Measurements from ENCODE around the gene AGAP1. TPM values are rescaled to one million over a fixed set of nuclear protein-coding genes. Genes with fewer than 3 reads are reported as not detected.

The AGAP1 gene
- total RNA-seq, 4 donors from 2014 or later, result 7.2 to 19.6 (median 15.2) TPM

DNA sequence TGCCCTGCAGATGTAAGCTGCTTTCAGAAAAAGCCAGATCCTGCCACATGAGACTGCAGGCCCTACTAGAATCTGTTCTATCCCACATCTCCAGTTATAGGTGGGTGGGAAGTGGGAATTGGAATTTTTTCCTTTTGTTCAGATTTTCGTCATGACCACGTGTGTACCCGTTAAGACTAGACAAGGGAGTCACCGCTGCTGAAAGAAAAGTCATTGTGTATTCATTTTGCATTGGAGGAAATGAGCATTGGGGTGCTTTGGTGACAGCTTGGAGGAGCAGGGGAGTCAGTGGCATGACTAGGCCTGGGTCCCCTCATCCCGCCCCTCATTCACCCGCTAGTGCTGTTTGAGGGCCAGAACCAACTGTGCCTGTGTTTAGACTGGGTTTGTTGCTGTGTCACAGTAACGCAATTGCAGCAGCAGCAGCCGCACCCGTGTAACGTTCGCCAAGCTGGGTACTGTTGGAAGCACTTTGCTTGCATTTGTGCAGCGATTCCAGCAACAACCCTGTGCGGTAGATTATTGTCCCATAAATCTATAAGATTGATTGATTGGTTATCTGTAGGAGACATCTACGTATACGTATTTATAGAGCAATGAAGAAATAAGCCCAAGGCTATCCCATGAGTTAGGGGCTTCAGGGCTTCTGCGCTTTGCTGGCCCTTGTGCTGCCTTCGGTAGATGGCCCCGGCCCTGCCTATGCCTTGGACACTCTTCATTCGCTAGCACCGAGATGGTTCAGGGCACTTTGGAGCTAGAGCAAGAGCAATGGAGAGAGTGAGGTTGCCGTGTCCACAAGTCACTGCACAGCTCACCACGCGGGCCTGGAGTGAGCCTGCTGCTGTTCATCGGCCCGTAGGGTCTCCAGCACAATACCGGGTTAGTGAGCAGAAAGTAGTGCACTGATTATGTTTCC lies 194.9 kb downstream of the AGAP1 start:
- intact Hi-C loops (cut with DNase I), result no loop called here
- TF ChIP-seq CTCF (IDR thresholded peaks at IDR 0.05), result no peak
- TF ChIP-seq POLR2A (IDR thresholded peaks at IDR 0.05), result no peak
- H3K4me3 ChIP-seq, result no peak overlapping the region
- H3K27me3 ChIP-seq, result no peaks in the 10 kb centered on the region
- 90 to 91% methylated on average over 15 to 20 of the region's 26 CpGs for WGBS, 2 donors
- H3K9me3 ChIP-seq, result peaks cover 0 to 5% (median 0%) of the 10 kb centered on the region in 3 donors
- DNase-seq, result no peak
- peaks cover 0 to 17% (median 7%) of the 10 kb centered on the region in 3 donors for H3K4me1 ChIP-seq
- no peak overlapping the region for H3K27ac ChIP-seq
- H3K36me3 ChIP-seq, result no peaks in the 10 kb centered on the region

DNA sequence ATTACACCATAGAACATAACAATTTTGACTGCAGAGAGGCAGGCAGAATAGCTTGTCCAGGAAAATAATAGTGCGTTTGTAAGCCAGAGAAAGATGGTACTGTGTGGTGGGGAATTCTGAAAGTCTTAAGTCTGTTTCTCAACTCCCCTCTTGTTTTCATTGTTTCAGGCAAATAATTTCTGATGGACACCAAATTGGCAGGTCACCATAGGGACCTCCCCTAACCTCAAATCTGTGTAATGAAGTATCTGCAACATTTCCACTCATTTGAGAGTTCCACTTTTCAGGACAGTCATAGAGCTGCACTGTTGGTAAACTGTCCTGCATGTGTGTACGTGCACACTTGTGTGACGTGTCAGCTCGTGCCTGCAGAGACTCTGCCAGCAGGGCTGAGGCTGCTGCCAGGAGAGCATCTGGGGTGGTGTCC lies 195.6 kb downstream of the AGAP1 start:
- DNase-seq, result no peak
- Histone ChIP-seq H3K4me3 (no peak overlapping the region), H3K4me1 (peaks cover 0 to 17% (median 7%) of the 10 kb centered on the region in 3 donors), H3K27ac (no peak overlapping the region), H3K36me3 (no peaks in the 10 kb centered on the region), H3K27me3 (no peaks in the 10 kb centered on the region), H3K9me3 (peaks cover 0 to 5% (median 0%) of the 10 kb centered on the region in 3 donors)
- WGBS, 2 donors, result 42 to 51% methylated on average over 4 of the region's 4 CpGs
- intact Hi-C loops (cut with DNase I), result no loop called here
- TF ChIP-seq CTCF (IDR thresholded peaks at IDR 0.05), result no peak
- no peak for TF ChIP-seq POLR2A (IDR thresholded peaks at IDR 0.05)

GRCh38 chr2:235690082-235690808 lies 196.4 kb downstream of the AGAP1 start:
- 81 to 83% methylated on average over 6 to 9 of the region's 9 CpGs for WGBS, 2 donors
- Histone ChIP-seq H3K9me3 (peaks cover 0 to 5% (median 0%) of the 10 kb centered on the region in 3 donors), H3K4me3 (no peak overlapping the region), H3K36me3 (no peaks in the 10 kb centered on the region), H3K27me3 (no peaks in the 10 kb centered on the region), H3K4me1 (peaks cover 0 to 12% (median 1%) of the 10 kb centered on the region in 3 donors), H3K27ac (no peak overlapping the region)
- no peak for DNase-seq
- intact Hi-C loops (cut with DNase I), result no loop called here
- TF ChIP-seq POLR2A (IDR thresholded peaks at IDR 0.05) (no peak), CTCF (IDR thresholded peaks at IDR 0.05) (no peak)

GRCh38 chr2:235690809-235691450 lies 197.1 kb downstream of the AGAP1 start:
- intact Hi-C loops (cut with DNase I), result no loop called here
- 69 to 70% methylated on average over 11 of the region's 14 CpGs for WGBS, 2 donors
- Histone ChIP-seq H3K4me3 (no peak overlapping the region), H3K9me3 (peaks cover 0 to 5% (median 0%) of the 10 kb centered on the region in 3 donors), H3K4me1 (peaks cover 0 to 12% (median 0%) of the 10 kb centered on the region in 3 donors), H3K27ac (no peak overlapping the region), H3K36me3 (no peaks in the 10 kb centered on the region), H3K27me3 (no peaks in the 10 kb centered on the region)
- no peak for TF ChIP-seq POLR2A (IDR thresholded peaks at IDR 0.05)
- no peak for TF ChIP-seq CTCF (IDR thresholded peaks at IDR 0.05)
- no peak for DNase-seq
